A549 treated with GW870086 at 1 μM for 4 hours (cell line): Measurements from ENCODE around the gene PRSS35. TPM values are rescaled to one million over a fixed set of nuclear protein-coding genes. Genes with fewer than 3 reads are reported as not detected.

Source experiments
- total RNA-seq: library from RNA; stranded (reverse); fragments of 200-300 nt; extraction: Qiagen RNA extraction; gene quantifications from 5 replicates; pipeline ENCODE4 v1.2.3, GENCODE V29; 2022; ENCODE audit warnings: low read depth

PRSS35 gene, protein sequence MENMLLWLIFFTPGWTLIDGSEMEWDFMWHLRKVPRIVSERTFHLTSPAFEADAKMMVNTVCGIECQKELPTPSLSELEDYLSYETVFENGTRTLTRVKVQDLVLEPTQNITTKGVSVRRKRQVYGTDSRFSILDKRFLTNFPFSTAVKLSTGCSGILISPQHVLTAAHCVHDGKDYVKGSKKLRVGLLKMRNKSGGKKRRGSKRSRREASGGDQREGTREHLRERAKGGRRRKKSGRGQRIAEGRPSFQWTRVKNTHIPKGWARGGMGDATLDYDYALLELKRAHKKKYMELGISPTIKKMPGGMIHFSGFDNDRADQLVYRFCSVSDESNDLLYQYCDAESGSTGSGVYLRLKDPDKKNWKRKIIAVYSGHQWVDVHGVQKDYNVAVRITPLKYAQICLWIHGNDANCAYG
- total RNA-seq, result 0.07 to 0.15 TPM (median 0.09 TPM) in 4 of 5 replicates, not detected in the other

DNA sequence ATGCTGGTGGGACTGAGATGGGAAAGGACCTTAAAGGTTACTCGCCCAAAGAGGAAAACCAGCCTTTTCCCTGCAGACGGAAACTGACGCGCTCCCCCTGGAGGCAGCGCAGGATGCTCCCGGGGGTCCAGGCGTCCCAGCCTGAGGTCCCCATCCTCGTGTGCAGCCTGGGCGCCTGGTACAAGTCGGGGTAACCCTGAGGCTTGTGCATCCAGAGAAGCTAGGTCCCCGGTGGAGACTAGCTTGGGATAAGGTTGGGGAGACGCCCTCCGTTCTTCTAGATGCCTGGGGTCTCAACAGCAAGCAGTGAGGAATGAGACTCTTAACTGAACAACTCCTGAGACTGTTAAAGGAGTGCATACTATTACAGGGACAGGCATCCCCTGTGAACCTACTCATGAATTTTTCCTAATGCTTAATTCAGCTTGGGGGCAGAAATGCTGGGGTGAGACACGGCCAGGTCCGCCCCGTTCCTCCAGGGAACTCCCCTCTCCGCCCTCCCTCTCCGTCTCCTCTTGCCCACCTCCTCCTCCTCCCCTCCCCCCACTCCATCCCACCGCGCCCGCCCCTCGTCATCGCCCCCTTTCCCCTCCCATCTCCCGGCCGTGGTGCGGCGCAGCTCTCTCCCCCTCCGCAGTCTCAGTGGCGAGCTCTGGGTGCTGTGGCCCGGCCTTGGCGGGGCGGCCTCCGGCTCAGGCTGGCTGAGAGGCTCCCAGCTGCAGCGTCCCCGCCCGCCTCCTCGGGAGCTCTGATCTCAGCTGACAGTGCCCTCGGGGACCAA, at the start of gene PRSS35:
Gene PRSS35, plus strand, starts transcription at position 634 of the 781 bp plus-strand sequence. CDS start 10,908 bp downstream, outside the sequence.

Other genes starting within 250 kb of the PRSS35 start
- 38.0 to 43.1 TPM (median 40.1 TPM) in 5 replicates for gene ME1, start 81.5 kb upstream of the PRSS35 start, total RNA-seq
- 0.10 to 0.30 TPM (median 0.20 TPM) in 4 of 5 replicates, not detected in the other for gene SNAP91, start 196.6 kb downstream of the PRSS35 start, total RNA-seq